22Rv1 (cell line): ENCODE measurements around the gene WDR33.

Experiments
- CTCF ChIP-seq: fragments of 450-650 bp; IDR thresholded peaks from 2 replicates; pipeline ENCODE4 v1.5.1; 2017; ENCODE audit warnings: mild to moderate bottlenecking
- ZFX ChIP-seq: fragments of 450-650 bp; IDR thresholded peaks from 2 replicates; pipeline ENCODE4 v1.6.1; 2017; ENCODE audit warnings: antibody characterized with exemption, borderline replicate concordance

DNA sequence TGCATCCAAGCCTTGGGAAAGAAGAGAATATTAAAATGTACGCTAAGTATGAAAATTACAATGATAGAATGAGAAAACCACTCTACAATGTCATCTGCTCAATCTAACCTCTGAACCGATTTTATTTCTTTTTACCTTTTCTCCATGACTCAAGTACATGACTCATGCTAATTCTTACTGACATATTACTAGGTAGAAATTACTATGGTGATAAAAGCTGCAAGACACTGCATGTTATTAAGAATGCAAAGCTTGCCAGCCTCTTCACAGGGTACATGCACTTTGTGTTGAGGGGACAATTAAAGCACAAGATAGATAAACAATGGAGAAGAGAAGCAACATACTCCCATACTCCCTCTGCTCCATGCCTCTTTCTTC, 89.0 kb downstream of the WDR33 start:
- TF ChIP-seq CTCF = no peak
- TF ChIP-seq ZFX = no peak
